ENCODE results near the gene SEMA6A.

The SEMA6A gene

GRCh38 chr5:116396476-116397099 is 178.0 kb downstream of the SEMA6A start:
- DNase-seq: no peak

DNA sequence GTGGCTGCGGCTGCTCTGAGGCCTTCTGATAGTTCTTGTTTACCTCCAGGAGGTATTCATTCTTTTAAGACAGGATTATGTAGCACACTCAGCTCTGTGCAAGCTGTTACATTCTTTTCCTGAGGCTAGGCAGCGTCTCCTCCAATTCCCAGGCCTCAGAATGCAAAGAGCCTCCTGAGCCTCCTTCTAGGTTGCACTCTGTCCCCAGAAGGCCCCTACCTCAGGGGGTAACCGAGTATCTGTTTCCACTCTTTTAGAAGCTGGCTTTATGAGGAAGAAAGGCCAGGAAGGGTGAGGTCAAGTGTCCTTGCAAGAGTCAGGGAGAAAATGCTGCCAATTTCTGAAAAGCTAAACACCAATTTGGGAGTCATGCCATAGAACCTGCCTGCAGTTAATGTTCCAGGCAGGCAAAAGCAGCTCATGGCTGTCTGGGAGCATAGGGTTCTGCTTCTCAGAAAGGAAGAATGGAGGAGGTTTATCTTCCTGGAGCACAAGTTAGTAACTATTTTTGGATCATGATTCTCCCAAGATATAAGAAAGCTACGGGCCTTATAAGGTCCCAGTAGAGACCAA is 178.9 kb downstream of the SEMA6A start:
- no peak for DNase-seq

DNA sequence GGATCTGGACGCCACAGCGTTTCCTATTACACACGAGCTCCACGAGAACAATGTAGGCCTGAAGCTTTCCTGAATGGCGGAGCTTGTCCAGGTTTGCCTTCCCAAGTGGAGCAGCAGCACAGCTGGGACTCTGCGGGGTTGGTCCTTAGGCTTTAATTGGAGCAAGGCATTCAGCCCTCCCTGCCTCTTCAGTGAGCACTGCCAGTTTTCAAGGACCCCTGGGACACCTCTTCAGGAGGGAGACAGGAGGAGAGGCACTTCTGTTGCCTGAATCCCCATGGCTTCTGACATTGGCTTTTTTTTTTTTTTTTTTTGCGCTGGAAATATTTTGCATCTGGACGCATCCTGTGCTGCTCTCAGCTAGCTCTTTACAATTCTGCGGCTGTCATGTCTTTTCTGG is 179.4 kb downstream of the SEMA6A start:
- no peak for DNase-seq

- DNase-seq: no peak
Observed at GRCh38 chr5:116394186-116394867, 180.3 kb downstream of the SEMA6A start.
